Coronary artery (tissue), 2 donors: ENCODE results near the gene RPS19BP1.
A peak's percentile ranks its signal among the peaks of the same experiment; 100 is the strongest.

Source experiments
- DNase-seq: peaks from one replicate; pipeline ENCODE4 v3.0.0-alpha.2; 2017; ENCODE audit warnings: low spot score
- H3K27ac ChIP-seq, 2 donors: fragments of 200-600 bp; sonication (generic); one replicate each; pipeline ENCODE4 v1.5.1; 2016 to 2019
- H3K4me3 ChIP-seq: fragments of 200-600 bp; sonication (generic); 2 replicates; pipeline ENCODE4 v1.5.1; 2016; ENCODE audit warnings: mild to moderate bottlenecking, moderate library complexity
- CTCF ChIP-seq: fragments of 200-600 bp; sonication (generic); IDR thresholded peaks from one replicate; pipeline ENCODE4 v1.5.1; 2019; ENCODE audit warnings: antibody characterized with exemption

RPS19BP1 gene

GRCh38 chr22:39558950-39559349 lies 26.4 kb upstream of the RPS19BP1 start:
- TF ChIP-seq CTCF = no peak
- Histone ChIP-seq H3K27ac (no peak overlapping the region), H3K4me3 (no peak overlapping the region)
- DNase-seq = no peak

- Histone ChIP-seq H3K27ac (no peak overlapping the region), H3K4me3 (peak overlapping the region; percentile 63)
- no peak for TF ChIP-seq CTCF
- no peak for DNase-seq
Observed at GRCh38 chr22:39558254-39558727, 25.7 kb upstream of the RPS19BP1 start.

GRCh38 chr22:39556970-39557841 lies 24.7 kb upstream of the RPS19BP1 start:
- no peak for TF ChIP-seq CTCF
- no peak for DNase-seq
- Histone ChIP-seq H3K27ac (no peak overlapping the region), H3K4me3 (peak overlapping the region; percentile 63)

GRCh38 chr22:39554151-39554550 lies 21.6 kb upstream of the RPS19BP1 start:
- TF ChIP-seq CTCF = no peak
- no peak for DNase-seq
- H3K27ac ChIP-seq = no peak overlapping the region
- H3K4me3 ChIP-seq = no peak overlapping the region

- H3K4me3 ChIP-seq = no peak overlapping the region
- no peak overlapping the region for H3K27ac ChIP-seq
- no peak for TF ChIP-seq CTCF
- no peak for DNase-seq
Observed at GRCh38 chr22:39553429-39553828, 20.9 kb upstream of the RPS19BP1 start.

GRCh38 chr22:39547587-39547947 lies 15.0 kb upstream of the RPS19BP1 start:
- Histone ChIP-seq H3K4me3 (no peak overlapping the region), H3K27ac (no peak overlapping the region)
- no peak for DNase-seq
- no peak for TF ChIP-seq CTCF
